B cell (primary cell): ENCODE data around the gene ESRRA. TPM values are rescaled to one million over a fixed set of nuclear protein-coding genes. Genes with fewer than 3 reads are reported as not detected.

Experiments
- ATAC-seq: fragments of 200-7000 bp; cut with Tn5 transposase; one replicate; pipeline ENCODE4 v1.10.0; 2021; ENCODE audit warnings: low read depth, mild to moderate bottlenecking, moderate number of reproducible peaks, moderate library complexity
- CTCF ChIA-PET: fragments of 350-600 bp; sonication (Branson Sonifier 250); formaldehyde crosslinking; loops from one replicate; lab custom pipeline; 2021; ENCODE audit warnings: antibody characterized with exemption, inconsistent platforms; lab: Charles Lee
- POLR2A ChIA-PET: fragments of 350-600 bp; sonication (Branson Sonifier 250); formaldehyde crosslinking; loops from one replicate; lab custom pipeline; 2021; ENCODE audit warnings: antibody characterized with exemption; lab: Charles Lee
- DNase-seq: peaks from one replicate; pipeline ENCODE4 v3.0.0; 2013
- H2AFZ ChIP-seq: 2 replicates; pipeline ENCODE4 v1.6.1; 2012; ENCODE audit warnings: mild to moderate bottlenecking, low read depth, low read length; ENCODE audit not compliant: insufficient read depth, poor library complexity, severe bottlenecking
- H3K27ac ChIP-seq, 2 donors: 1 replicate in 1 of 2; 2 replicates in 1 of 2; pipeline ENCODE4 v1.5.1; 2012 to 2013; ENCODE audit warnings: low read length in 2 of 2, mild to moderate bottlenecking in 2 of 2, moderate library complexity in 1 of 2
- H3K27me3 ChIP-seq, 4 experiments: fragments of 200-600 bp in 1 of 4; sonication (generic) in 1 of 4; replicated peaks in 1 of 4; 1 replicate in 2 of 4; 2 replicates in 2 of 4; pipeline versions ENCODE4 v1.6.1 to v1.7.0; 2013 to 2016; ENCODE audit warnings: low read length in 3 of 4, mild to moderate bottlenecking in 2 of 4, mixed read lengths in 1 of 4, moderate library complexity in 1 of 4; ENCODE audit not compliant: insufficient read depth in 4 of 4, control insufficient read depth in 3 of 4; ENCODE audit errors: control extremely low read depth in 1 of 4
- H3K36me3 ChIP-seq, 2 experiments: replicated peaks in 1 of 2; 1 replicate in 1 of 2; 2 replicates in 1 of 2; pipeline versions ENCODE4 v1.6.1 to v1.7.1; 2013; ENCODE audit warnings: low read length in 1 of 2; ENCODE audit not compliant: insufficient read depth in 2 of 2, control insufficient read depth in 1 of 2; ENCODE audit errors: control extremely low read depth in 1 of 2, extremely low read depth in 1 of 2
- H3K4me1 ChIP-seq, 2 donors: fragments of 200-600 bp in 1 of 2; sonication (generic) in 1 of 2; 1 replicate in 1 of 2; 2 replicates in 1 of 2; pipeline versions ENCODE4 v1.5.1 to v1.6.1; 2013 to 2017; ENCODE audit warnings: low read length in 2 of 2; ENCODE audit not compliant: control insufficient read depth in 2 of 2, insufficient read depth in 2 of 2
- H3K4me2 ChIP-seq: replicated peaks from 2 replicates; pipeline ENCODE3; 2012; ENCODE audit warnings: mild to moderate bottlenecking, low read depth, low read length; ENCODE audit not compliant: poor library complexity, severe bottlenecking
- H3K4me3 ChIP-seq, 5 experiments: fragments of 200-600 bp in 1 of 5; sonication (generic) in 1 of 5; 1 replicate in 3 of 5; 2 replicates in 2 of 5; pipeline versions ENCODE4 v1.5.1 to v1.7.0; 2011 to 2016; ENCODE audit warnings: low read length in 4 of 5, mild to moderate bottlenecking in 4 of 5, low read depth in 2 of 5, control low read depth in 1 of 5, moderate library complexity in 1 of 5; ENCODE audit not compliant: insufficient read depth in 1 of 5; ENCODE audit errors: control extremely low read depth in 1 of 5, extremely low read depth in 1 of 5
- H3K79me2 ChIP-seq: fragments of 200-600 bp; sonication (generic); one replicate; pipeline ENCODE4 v1.6.0; 2016; ENCODE audit warnings: low read length; ENCODE audit not compliant: control insufficient read depth, insufficient read depth
- H3K9ac ChIP-seq: fragments of 200-600 bp; sonication (generic); 2 replicates; pipeline ENCODE4 v1.6.1; 2017; ENCODE audit warnings: mild to moderate bottlenecking, low read length, moderate library complexity
- H3K9me3 ChIP-seq, 3 donors: one replicate each; pipeline versions ENCODE4 v1.6.1 to v1.7.1; 2013; ENCODE audit warnings: low read length in 2 of 3; ENCODE audit not compliant: control insufficient read depth in 2 of 3, insufficient read depth in 1 of 3; ENCODE audit errors: control extremely low read depth in 1 of 3
- H4K20me1 ChIP-seq: 2 replicates; pipeline ENCODE4 v1.6.0; 2012; ENCODE audit warnings: mild to moderate bottlenecking, low read length; ENCODE audit not compliant: insufficient read depth, control insufficient read depth, poor library complexity, severe bottlenecking
- H3K27ac Mint-ChIP-seq: one replicate; pipeline ENCODE4 v1.8.0; 2021; ENCODE audit warnings: mixed read lengths
- H3K27me3 Mint-ChIP-seq: one replicate; pipeline ENCODE4 v1.8.0; 2021; ENCODE audit warnings: mixed read lengths
- H3K4me1 Mint-ChIP-seq: one replicate; pipeline ENCODE4 v1.8.0; 2021; ENCODE audit warnings: mixed read lengths
- H3K4me3 Mint-ChIP-seq: one replicate; pipeline ENCODE4 v1.8.0; 2021; ENCODE audit warnings: mixed read lengths
- H3K9me3 Mint-ChIP-seq: one replicate; pipeline ENCODE4 v1.8.0; 2022; ENCODE audit warnings: mixed read lengths; ENCODE audit not compliant: insufficient read depth
- EZH2 ChIP-seq: IDR thresholded peaks from 2 replicates; pipeline ENCODE4 v1.6.1; 2012; ENCODE audit warnings: borderline replicate concordance, low read depth, mild to moderate bottlenecking, moderate library complexity, low read length; ENCODE audit not compliant: insufficient read depth, poor library complexity, severe bottlenecking
- WGBS: methylation state at CpG from one replicate; pipeline ENCODE4 v1.1.5; 2013; ENCODE audit warnings: missing lambda C conversion rate; ENCODE audit not compliant: insufficient coverage; 5-methylcytosine and 5-hydroxymethylcytosine counted together
- intact Hi-C: fragments of 100-400 bp; cut with micrococcal nuclease; formaldehyde crosslinking; loops from one replicate; pipeline ENCODE4 v1.10.0; 2022
- polyA plus RNA-seq: library from polyadenylated mRNA; depleted of rRNA; stranded (reverse); fragments of >200 nt; gene quantifications from 2 replicates; pipeline ENCODE4 v1.2.3, GENCODE V29; 2012
- total RNA-seq, 2 donors: library from RNA; stranded (reverse); fragments of 120-200 nt in 1 of 2; gene quantifications; 1 replicate in 1 of 2; 2 replicates in 1 of 2; pipeline versions ENCODE4 v1.2.3 to v1.2.4, GENCODE V29; 2013 to 2022
- TF ChIP-seq, protein P1 (sequence below): fragments of 200-600 bp; IDR thresholded peaks from one replicate; pipeline ENCODE4 v1.8.0; 2022; ENCODE audit warnings: antibody characterized with exemption, mild to moderate bottlenecking

The ESRRA gene
- total and polyA plus RNA-seq, 2 donors (not counting 1 experiment from before 2014, with no cell fraction given): 16.3 to 39.6 TPM

DNA sequence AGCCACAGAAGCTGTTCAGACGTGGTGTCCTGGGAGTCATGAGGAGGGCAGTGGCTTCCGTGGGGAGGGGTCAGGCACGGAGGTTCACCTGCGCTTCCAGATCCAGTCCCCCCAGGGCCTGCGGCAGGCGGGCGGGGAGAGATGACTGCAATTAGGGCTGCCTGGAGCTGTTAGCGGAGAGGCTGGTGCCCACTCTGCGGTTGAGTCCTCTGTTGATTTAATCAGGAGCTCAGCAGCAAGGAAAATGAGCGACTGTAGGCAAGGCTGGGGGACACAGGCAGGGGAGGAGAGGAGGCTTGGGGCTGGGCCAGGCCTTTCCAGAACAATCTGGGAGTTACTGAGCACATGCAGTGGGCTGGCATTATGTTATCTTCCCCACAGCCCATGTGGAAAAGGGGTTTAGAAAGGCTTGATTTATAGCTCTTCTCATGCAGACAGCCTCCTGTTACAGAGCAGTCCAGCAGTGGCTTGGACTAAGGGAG, 40.9 kb upstream of the ESRRA start:
- peaks cover 6% of the 10 kb centered on the region for H3K4me1 Mint-ChIP-seq
- 93% methylated on average over 8 of the region's 10 CpGs for WGBS
- Histone ChIP-seq H3K9ac (no peak overlapping the region), H3K27me3 (no peaks in the 10 kb centered on the region), H3K79me2 (no peaks in the 10 kb centered on the region), H3K27ac (no peak overlapping the region), H3K9me3 (peaks cover 0 to 3% (median 0%) of the 10 kb centered on the region in 3 donors), H3K4me1 (peaks cover 9 to 14% of the 10 kb centered on the region in 2 donors), H3K4me3 (no peak overlapping the region), H3K4me2 (no peak overlapping the region), H3K36me3 (no peaks in the 10 kb centered on the region), H2AFZ (no peak overlapping the region), H4K20me1 (no peaks in the 10 kb centered on the region)
- CTCF ChIA-PET: interaction anchor here (0.9 to 1.4 kb wide), 4 partner anchors 13 to 60 kb away, joined by 3 to 4 read pairs (median 3); partner anchors contain the start of genes FERMT3 and PLCB3
- intact Hi-C loops: no loop called here
- no peak for DNase-seq
- H3K27me3 Mint-ChIP-seq: no peaks in the 10 kb centered on the region
- ATAC-seq: no peak
- TF ChIP-seq, protein P1, sequence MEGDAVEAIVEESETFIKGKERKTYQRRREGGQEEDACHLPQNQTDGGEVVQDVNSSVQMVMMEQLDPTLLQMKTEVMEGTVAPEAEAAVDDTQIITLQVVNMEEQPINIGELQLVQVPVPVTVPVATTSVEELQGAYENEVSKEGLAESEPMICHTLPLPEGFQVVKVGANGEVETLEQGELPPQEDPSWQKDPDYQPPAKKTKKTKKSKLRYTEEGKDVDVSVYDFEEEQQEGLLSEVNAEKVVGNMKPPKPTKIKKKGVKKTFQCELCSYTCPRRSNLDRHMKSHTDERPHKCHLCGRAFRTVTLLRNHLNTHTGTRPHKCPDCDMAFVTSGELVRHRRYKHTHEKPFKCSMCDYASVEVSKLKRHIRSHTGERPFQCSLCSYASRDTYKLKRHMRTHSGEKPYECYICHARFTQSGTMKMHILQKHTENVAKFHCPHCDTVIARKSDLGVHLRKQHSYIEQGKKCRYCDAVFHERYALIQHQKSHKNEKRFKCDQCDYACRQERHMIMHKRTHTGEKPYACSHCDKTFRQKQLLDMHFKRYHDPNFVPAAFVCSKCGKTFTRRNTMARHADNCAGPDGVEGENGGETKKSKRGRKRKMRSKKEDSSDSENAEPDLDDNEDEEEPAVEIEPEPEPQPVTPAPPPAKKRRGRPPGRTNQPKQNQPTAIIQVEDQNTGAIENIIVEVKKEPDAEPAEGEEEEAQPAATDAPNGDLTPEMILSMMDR: no peak
- no peak for TF ChIP-seq EZH2
- POLR2A ChIA-PET: interaction anchor here (0.6 to 1.5 kb wide), 2 partner anchors 59 to 1458 kb away, joined by 4 to 5 read pairs; partner anchors contain the start of gene FERMT3
- no peak overlapping the region for H3K4me3 Mint-ChIP-seq
- H3K27ac Mint-ChIP-seq: no peak overlapping the region
- no peaks in the 10 kb centered on the region for H3K9me3 Mint-ChIP-seq
